GM21786 (cell line): ENCODE data around the gene PI4K2B.
"Not testable (repeated sequence)": the region's sequence is repeated elsewhere in the genome, so short reads cannot be mapped to it uniquely, and the experiment has no call there.

Experiments used
- ATAC-seq: cut with Tn5 transposase; IDR thresholded peaks from one replicate; pipeline ENCODE4 v1.9.1; 2021; ENCODE audit not compliant: unreplicated experiment

PI4K2B gene

DNA sequence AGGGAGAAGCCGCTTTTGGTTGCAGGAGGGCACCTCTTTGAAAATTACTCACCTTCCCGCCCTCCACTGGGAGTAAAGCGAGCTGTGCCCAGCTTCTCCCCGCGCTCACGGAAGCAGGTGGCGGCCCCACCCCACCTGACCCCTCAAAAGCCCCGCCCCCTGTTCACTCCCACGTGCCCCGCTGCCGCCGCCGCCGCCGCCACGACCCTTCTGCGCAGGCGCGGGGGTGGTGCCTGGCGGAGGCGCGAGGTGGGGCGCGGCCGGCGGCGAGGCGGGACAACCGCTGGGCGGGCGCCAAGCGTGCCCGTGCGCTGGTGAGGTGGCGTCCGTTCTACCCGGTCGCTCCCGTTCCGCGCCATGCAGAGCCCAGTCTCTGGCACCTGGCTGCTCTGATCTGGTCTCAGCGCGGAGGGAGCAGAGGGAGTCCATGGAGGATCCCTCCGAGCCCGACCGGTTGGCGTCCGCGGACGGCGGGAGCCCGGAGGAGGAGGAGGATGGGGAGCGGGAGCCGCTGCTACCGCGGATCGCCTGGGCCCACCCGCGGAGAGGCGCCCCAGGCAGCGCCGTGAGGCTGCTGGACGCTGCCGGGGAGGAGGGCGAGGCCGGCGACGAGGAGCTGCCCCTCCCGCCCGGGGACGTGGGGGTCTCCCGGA is at the start of gene PI4K2B:
TSS of gene PI4K2B (plus strand) at position 297 of the 653 bp plus-strand sequence. CDS start at position 428, 131 bp downstream.
- peak; percentile 67 for ATAC-seq

- ATAC-seq = no peak
These were observed 49.8 kb upstream of the PI4K2B start for GRCh38 chr4:25184056-25184455.

DNA sequence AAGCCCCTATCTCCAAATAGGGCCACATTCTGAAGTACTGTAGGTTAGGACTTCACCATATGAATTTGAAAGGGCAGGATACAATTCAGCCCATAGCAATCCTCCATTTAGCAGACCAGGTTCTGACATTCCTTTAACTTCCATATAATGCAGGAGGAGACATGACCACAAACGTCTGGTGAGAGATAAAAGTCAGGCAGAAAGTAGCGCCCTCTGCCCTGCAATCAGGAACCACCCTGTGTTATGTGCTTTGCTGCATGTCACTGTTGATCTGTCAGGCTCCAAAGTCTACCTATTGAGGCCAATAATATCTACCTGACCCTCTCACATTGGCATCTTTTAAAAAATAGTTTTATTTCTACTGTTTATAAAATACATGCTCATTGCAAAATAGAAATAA is 43.4 kb upstream of the PI4K2B start:
- ATAC-seq = no peak

- no peak for ATAC-seq
These were observed 35.1 kb upstream of the PI4K2B start for GRCh38 chr4:25198713-25199112.

DNA sequence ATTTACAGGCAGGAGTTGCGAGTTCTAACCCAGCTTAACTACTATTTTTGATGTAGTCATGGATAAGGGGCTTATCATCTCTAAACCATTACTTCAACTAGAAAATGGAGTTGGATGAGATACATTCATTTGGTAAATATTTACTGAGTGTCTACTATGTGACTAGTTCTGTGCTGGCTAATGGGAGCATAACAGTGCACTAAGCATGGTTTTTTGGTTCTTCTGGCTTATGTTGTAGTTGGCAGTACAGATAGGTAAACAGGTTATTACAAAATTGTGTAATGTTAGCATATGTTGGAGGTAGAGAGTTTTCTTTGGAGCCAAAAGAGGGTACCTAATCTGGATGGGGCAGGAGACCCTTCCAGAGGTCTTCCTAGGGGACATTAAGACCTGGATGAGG is 25.8 kb upstream of the PI4K2B start:
- no peak for ATAC-seq

DNA sequence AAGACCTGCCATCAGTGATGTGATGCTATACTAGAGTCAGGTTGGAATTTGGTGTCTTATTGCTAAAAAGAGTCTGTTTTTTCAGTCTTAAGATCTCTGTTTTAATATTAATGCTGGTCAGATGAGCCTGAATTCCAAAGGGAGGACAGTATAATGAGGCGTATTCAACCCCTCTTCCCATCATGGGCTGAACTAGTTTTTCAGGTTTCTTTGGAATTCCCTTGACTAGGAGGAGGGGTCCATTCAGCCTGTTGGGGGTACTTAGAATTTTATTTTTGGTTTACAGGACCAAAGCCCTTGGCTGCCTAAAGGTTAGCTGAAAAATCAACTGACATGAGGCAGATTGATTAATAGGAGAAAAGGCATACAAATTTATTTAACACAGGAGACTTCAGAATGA is 24.1 kb upstream of the PI4K2B start:
- ATAC-seq = no peak

DNA sequence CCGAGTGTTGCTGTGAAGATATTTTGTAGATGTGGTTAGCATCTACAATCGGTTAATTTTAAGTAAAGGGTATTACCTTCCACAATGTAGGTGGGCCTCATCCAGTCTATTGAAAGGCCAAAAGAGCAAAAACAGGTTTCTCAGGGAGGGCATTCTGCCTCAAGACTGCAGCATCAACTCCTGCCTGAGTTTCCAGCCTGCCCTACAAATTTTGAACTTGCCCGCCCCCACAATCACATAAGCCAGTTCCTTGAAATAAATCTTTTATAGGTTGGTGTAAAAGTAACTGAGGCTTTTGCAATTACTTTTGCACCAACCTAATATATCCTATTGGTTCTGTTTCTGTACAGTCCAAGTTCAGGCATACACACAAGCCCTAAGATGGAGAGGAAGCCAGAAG is 22.1 kb upstream of the PI4K2B start:
- no peak for ATAC-seq

GRCh38 chr4:25212822-25213221 is 21.0 kb upstream of the PI4K2B start:
- ATAC-seq = no peak

- ATAC-seq = no peak
These were observed 20.4 kb upstream of the PI4K2B start for GRCh38 chr4:25213347-25213979.

GRCh38 chr4:25214750-25215149 is 19.1 kb upstream of the PI4K2B start:
- not testable (repeated sequence) for ATAC-seq

DNA sequence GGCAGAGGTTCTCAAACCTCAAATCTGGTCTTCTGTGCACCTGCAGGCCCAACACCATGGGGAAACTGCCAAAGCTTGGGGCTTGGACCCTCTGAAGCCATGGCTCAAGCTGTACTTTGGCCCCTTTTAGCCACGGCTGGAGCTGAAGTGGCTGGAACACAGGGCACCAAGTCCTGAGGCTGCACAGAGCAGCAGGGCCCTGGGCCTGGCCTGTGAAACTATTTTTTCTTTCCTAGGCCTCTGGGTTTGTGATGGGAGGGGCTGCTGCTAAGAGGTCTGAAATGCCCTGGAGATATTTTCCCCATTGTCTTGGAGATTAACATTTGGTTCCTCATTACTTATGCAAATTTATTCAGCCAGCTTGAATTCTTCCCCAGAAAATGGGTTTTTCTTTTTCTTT is 18.3 kb upstream of the PI4K2B start:
- ATAC-seq = no peak

DNA sequence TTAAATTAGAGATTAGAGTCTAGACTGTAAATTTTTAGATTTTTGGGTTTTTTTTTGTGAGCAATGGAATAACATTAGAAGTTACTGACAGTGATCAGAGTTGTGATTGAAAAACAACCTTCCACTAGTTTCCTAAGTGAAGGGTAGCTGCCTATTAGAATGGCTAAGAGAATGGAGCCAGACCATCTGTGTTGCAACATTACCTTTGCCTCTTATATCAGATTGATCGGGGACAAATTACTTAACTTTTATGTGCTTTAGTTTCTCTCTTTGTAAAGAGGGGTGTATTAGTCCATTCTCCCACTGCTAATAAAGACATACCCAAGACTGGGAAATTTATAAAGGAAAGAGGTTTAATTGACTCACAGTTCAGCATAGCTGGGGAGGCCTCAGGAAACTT is 12.5 kb upstream of the PI4K2B start:
- ATAC-seq = no peak

DNA sequence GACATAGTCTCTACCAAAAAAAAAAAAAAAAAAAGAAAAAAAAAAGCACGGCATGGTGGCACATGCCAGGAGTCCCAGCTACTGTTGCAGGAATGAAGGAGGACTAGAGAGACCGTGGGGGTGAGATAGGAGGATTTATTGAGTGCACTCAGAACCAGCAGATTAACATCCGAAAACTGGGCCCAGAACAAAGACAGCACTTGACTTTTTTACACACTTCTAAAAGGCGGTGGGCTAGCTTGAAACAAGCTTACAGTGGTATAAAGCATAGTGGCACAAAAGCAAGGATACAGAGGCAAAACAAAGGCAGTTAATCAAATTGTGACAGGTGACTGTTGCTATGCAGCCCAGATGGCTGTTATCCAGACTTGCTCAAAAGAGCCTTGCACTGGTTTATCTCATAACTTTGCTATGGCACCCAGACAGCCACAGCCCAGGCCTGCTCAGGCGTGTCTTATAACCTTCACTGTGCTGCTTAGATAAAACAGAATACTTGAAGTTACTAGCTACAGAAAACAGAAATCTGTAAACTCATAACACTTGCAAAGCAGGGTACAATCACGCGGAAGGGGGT is 9.9 kb upstream of the PI4K2B start:
- ATAC-seq = no peak

GRCh38 chr4:25229804-25230203 is 4.0 kb upstream of the PI4K2B start:
- ATAC-seq = no peak

- ATAC-seq = no peak
These were observed 639 bp upstream of the PI4K2B start for GRCh38 chr4:25233194-25233593.

DNA sequence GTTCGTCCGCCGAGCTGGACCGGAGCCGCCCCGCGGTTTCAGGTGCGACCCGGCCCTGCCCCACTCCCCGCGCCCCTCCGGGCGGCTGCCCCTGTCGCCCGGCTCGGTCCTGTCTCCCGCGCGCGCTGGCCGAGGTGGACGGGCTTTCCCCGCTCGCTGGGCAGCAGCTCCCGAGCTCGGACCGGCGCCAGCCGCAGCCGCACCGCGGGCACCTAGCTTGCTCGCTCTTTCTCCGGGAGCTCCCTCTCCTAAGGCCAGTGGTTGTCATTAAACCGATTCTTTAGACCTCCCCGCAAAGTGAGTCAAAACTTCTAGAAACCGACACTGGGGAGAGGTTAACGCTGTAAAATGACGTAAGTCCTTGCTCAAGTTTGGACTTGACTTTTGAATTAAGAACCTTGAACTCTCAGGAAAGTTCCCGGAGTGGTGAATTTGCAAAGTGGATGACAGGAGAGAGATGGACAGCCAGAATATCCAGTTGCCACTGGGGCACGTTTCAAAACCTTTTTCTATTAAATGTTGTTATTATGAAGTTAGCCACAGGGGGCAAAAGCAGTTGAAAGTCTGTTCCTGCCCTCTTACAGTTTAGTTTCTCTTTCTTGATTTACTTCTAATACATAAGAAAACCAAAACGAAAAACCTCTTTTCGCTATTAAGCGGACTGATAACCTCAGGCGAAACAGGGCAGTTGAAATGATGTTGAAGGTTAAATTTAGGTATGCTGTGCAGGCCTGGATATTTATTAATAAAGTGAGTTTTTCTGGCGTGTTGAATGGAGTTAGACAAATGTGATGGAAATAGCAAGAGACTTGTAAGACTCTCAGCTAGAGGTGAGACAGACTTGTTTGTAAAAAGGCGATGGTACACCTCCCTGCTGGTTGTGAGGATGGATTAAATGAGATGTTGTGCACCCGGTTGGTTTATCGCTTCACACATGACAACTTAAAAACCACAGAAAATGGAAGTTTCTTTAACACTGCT is 847 bp downstream of the PI4K2B start:
- peak; percentile 64 for ATAC-seq

- no peak for ATAC-seq
These were observed 1.6 kb downstream of the PI4K2B start for GRCh38 chr4:25235401-25235800.

- ATAC-seq = not testable (repeated sequence)
These were observed 2.2 kb downstream of the PI4K2B start for GRCh38 chr4:25236030-25236429.

- no peak for ATAC-seq
These were observed 3.1 kb downstream of the PI4K2B start for GRCh38 chr4:25236971-25237370.

- ATAC-seq = no peak
These were observed 4.2 kb downstream of the PI4K2B start for GRCh38 chr4:25238052-25238451.

- not testable (repeated sequence) for ATAC-seq
These were observed 5.7 kb downstream of the PI4K2B start for GRCh38 chr4:25239528-25239927.
